Frontal cortex (tissue), 4 donors: ENCODE results near the gene SLC38A11. TPM values are rescaled to one million over a fixed set of nuclear protein-coding genes. Genes with fewer than 3 reads are reported as not detected.

Experiments
- DNase-seq, 2 donors: peaks; one replicate each; pipeline ENCODE4 v3.0.0; 2012; ENCODE audit warnings: low spot score in 2 of 2
- FAIRE-seq: peaks from 2 replicates; lab custom pipeline; 2012; peaks lifted over from hg19 to GRCh38; lab: Jason Lieb, UNC
- total RNA-seq: library from RNA; depleted of rRNA; stranded (reverse); fragments of >200 nt; gene quantifications from one replicate; pipeline ENCODE4 v1.2.3, GENCODE V29; 2014
- donor health status: control.
- donor health status: control.
- donor health status: control.

SLC38A11 gene
- total RNA-seq, 1 donor from 2014 or later, result 2.4 TPM

- FAIRE-seq (no peak), DNase-seq (no peak)
Observed at GRCh38 chr2:164975891-164976290, 20.6 kb upstream of the SLC38A11 start.

DNA sequence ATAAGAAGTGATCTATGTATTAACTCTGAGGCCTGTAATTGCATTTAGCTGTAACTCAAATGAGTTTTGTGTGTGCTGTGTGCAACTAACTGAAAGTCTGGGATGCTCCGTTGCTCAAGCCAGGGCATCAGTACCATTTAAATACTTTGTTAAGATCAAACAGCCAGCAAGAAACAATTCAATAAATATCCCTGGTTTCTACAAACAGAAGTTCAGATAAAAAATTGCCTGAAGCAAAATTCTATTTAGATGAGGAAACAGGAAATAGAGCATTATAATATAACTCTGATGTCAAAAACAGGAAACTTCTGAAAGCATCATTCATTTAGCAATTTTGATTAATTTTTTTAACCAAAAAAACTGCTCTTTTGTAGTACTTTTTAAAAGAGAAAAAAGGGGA, 18.9 kb upstream of the SLC38A11 start:
- DNase-seq (no peak), FAIRE-seq (no peak)

DNA sequence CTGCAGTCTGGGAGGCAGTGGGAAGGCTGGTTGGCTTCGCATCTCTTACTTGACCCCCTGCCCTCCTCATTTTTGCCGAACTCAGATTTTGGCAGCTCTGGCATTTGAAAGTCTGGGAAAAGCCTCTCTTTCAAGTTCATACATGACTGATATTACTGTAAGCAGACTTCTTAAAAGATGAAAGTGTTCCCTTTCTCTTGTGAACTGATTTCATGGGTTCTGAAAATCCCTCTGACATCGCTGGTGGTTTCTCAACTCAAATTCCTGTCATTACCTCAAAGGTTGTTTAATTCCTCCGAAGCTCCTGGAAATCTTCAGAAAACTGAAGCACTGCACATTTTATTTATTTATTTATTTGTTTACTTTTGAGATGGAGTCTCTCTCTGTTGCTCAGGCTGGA, 16.9 kb upstream of the SLC38A11 start:
- FAIRE-seq, result no peak
- no peak for DNase-seq

DNA sequence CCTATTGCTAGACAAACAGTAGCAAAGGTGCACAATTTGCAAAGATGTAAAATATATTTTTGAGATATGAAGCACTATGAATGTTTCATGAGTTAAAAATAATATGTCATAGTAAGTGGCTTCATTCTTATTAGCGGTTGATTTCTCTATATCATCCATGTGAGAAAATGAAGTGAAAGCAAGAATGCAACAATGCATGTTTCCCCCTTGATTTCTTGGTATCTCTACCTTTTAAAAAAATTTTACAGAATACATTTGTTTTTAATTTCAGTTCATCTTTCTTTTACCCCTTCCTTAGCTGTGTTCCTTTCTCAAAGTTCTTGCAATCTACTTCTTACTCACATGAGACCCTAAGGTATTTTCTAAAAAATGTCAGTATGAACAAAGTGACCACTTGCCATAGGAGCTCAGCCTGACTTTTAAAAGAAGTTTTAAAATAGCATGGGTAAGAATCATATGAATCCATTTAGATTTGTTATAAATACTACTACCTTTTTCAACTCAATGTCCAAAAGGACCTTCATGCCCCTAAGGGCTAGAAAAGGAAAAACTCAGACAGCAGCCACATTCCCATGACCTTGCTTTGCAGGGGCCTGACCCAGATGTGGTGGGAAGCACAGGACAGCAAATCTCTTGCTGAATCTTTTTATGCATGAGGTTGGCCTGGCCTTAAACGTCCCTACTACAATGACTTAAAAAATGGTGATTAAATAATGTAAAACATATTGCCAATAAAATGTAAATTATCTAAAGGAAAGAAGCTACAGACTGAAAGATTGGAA, 14.8 kb upstream of the SLC38A11 start:
- FAIRE-seq (no peak), DNase-seq (no peak)

DNA sequence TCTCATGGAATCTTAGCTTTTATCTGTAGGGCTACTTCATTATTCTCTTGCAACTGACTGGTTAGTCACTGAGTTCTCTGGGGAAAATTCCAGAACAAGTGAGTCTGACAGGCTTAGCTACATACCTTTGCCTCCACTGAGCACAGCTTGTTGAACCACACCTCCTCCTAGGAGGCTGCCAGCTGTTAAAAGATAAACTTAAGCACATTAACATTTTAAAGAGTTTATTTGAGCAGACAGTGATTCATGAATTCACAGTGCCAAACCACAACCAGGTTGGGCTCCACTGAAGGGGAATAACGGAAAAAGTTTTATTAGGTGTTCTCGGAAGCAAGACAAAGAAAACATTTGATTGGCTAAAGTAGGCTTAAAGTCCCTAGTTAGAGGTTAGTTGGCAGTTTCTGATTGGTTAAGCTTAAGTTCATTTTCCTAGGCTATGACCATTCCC, 12.5 kb upstream of the SLC38A11 start:
- no peak for DNase-seq

DNA sequence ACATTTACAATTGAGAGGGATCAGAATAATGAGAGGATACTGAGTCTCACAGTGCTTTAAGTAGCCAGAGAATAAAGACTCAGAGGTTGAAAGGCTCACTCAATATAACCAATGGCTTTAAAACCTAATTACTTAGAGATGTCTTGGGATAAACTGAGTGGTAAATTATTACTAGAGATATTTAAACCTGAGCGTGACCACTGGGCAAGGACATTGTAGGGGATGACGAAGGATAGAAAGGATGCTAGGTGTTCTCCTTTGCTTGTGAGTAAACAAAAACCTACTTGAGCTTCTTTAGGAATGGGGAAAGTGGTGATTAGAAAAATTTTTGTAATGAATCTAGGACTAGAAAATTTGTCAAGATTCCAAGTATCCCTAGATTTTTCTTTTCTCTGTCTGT, 12.0 kb upstream of the SLC38A11 start:
- DNase-seq (no peak), FAIRE-seq (no peak)

More for the DNA sequence above, 12.5 kb upstream of the SLC38A11 start:
- no peak for FAIRE-seq

GRCh38 chr2:164964700-164965099, 9.4 kb upstream of the SLC38A11 start:
- DNase-seq, result no peak
- no peak for FAIRE-seq

DNA sequence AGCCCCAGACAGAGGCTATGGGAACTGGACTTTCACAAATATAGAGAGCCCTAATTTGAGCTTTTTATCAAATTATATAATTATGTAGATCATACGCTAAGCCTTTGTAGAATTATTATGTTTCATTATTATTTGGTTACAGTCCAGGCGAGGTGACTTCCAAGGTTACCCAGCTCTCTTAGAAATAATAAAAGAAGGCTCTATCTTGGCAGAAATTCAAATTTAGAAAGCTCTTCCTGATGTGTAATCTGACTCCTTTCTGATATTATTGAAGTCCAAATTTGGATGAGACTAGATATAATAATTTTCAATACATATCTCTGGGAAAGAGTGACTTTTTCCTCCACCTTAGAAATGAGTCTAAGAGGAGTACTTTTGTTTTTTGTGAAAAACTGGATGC, 4.8 kb upstream of the SLC38A11 start:
- FAIRE-seq (no peak), DNase-seq (no peak)

DNA sequence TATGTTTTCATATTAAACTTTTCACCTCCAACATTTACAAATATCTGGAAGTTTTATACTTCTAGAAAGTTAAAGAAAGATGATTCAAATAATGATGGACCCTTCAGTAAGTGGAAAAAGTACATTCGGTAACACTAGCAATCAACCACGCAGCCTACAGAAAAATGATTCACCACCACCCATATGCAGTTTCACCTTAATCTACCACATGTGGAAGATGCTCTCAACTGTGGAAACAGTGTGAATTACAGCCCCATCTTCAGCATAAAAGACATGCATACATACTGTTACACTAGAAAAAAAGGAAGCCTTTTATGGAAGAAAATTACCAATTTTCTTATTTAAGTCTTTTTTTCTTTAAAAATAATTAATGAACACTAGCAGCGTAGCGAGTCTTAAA, 1.1 kb downstream of the SLC38A11 start:
- DNase-seq (no peak), FAIRE-seq (no peak)

DNA sequence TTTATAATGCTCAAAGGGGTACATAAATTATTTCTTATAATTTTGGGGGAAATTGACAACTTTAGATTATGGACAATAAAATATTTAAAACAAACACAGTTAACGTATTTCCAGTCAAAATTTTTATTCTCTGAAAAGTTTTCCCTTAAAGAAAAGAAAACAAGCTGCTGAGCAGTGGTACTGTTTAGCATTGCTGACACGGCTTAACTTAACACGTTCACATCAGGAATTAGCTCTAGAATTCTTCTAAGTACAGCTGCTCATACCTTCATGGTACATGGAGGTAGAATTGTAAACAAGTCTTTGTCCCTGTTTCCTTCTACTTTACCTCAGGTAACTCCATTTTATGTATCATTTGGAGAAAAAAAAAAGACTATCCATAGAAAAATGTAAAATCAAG, 2.0 kb downstream of the SLC38A11 start:
- no peak for FAIRE-seq
- no peak for DNase-seq

DNA sequence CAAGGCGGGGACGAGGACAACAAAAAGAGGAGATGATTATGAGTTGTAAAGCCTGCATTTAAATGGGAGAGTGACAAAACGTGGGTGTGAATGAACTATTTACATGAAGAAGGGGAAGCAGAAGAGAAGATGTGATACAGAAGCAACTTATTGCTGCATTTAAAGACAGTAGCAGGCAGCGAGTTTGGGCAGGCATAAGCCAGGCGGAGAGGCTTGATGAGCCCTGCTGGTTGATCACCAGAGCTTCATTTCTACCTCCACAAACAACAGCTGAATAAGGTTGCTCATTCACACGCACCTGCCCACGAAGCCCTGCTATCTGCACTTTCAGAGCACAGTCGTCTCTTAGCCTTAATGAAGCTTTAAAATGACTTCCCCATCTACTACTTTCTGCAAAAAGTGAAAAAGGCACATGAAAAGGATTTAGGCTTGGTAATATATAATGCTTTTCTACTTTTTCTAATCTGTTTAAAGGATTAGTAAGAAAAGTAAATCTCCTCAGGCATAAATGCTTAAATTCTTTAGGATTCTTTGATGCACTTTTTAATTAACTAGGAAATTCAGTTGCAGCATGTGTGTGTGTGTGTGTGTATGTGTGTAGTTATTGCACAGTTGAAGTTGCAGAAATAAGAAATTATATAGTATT, 3.1 kb downstream of the SLC38A11 start:
- FAIRE-seq (no peak), DNase-seq (no peak)

GRCh38 chr2:164948540-164948939, 6.8 kb downstream of the SLC38A11 start:
- FAIRE-seq, result no peak

GRCh38 chr2:164947281-164947680, 8.0 kb downstream of the SLC38A11 start:
- DNase-seq, result no peak
- FAIRE-seq, result no peak

More at GRCh38 chr2:164948540-164948939, 6.8 kb downstream of the SLC38A11 start:
- DNase-seq, result no peak

GRCh38 chr2:164943289-164943688, 12.0 kb downstream of the SLC38A11 start:
- DNase-seq (no peak), FAIRE-seq (no peak)

DNA sequence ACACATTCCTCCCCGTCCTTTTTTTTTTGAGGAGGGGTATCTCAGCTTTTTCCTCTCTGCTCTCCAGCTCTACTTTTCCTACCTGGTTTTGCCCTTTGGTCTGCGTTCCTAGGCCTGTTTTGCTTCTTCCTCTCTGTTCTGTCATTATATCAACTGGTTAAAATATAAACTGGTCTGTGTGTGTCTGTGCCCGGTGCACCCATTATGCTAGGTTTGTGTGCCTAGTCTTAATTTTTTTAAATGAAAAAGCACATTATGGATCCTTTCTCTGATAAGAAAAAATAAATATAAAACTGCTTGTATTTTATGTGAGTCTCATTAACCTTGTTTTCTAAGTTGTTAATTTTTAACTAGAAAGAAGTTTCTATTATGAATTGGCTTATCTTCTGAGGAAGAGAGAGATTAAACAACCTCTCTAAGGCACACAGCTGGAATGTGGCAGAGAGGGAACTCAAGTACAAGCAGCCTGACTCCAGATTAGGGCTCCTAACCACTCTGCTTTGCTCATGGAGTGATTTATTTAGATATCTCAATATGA, 17.4 kb downstream of the SLC38A11 start:
- no peak for FAIRE-seq
- DNase-seq, result no peak

DNA sequence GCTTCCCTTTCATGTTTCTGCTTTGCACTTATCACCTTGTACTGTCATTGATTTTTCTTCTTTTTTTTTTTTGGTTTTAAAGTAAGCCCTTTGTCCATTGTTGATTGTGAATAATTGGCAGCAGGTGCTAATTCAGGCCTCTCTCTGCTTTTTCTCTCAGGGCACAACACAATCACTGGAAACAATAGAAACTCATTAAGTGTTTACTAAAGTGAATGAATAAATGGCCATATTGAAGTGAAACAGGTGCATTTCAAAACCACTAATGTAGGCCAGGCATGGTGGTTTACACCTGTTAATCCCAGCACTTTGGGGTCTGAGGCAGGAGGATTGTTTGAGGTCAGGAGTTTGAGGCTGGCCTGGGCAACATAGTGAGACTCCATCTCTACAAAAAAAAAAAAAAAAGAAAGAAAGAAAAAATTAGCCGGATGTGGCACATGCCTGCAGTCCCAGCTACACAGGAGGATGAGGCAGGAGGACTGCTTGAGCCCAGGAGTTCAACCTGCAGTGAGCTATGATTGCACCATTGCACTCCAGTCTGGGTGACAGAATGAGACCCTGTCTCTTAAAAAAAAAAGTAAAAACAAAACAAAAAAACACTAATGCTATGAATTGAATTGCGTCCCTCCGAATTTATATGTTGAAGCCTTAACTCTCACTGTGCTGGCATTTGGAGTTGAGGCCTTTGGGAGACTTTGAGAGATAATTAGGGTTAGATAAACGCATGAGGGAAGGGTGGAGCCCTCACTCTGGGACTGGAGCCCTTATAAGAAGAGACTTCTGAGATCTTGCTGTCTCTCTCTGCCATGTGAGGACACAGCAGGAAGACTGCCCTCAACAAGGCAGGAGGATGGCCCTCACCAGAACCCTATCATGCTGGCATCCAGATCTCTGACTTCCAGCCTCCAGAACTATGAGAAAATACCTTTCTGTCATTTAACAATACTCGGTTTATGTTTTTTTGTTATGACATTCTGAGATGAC, 19.9 kb downstream of the SLC38A11 start:
- FAIRE-seq (no peak), DNase-seq (no peak)

GRCh38 chr2:164934401-164935117, 20.8 kb downstream of the SLC38A11 start:
- DNase-seq, result no peak
- no peak for FAIRE-seq

DNA sequence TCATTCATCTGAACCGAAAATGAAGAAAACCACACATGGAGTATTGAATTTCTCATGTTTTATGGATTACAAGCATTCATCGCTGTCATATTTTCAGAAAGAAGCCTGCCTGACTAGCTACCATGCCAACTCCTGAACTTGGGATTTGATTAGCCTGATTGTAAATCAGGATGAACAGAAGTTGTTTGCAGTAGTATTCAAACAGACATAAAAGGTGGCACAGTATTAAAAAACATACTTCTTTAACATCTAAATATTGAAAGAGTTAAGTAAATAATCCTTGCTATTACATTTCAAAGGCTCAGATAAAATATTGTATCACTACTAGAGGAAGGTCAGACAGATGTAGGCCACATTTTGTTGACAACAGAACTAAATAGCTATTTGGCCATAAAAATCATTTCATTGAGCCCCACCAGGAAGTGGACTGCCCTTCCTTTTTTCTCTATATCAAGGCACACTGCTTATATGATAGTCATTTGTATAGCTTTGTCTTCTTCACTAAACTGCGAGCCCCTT, 21.6 kb downstream of the SLC38A11 start:
- FAIRE-seq, result no peak
- DNase-seq, result no peak

DNA sequence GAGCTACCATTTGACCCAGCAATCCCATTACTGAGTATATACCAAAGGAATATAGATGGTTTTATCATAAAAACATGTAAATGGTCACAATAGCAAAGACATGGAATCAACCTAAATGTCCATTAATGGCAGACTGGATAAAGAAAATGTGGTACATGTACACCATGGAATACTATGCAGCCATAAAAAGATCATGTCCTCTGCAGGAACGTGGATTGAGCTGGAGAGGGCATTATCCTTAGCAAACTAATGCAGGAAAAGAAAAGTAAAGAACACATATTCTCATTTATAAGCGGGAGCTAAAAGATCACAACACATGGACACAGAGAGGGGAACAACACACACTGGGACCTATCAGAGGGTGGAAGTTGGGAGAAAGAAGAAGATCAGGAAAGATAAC, 22.9 kb downstream of the SLC38A11 start:
- DNase-seq, result no peak
- FAIRE-seq, result no peak
